Small intestine (tissue), 7 donors: ENCODE measurements around the gene METRNL. TPM values are rescaled to one million over a fixed set of nuclear protein-coding genes. Genes with fewer than 3 reads are reported as not detected.

Experiments used
- DNase-seq, 2 donors: peaks; one replicate each; pipeline versions ENCODE4 v3.0.0 to v3.0.0-alpha.2; 2013
- FAIRE-seq: peaks from 2 replicates; lab custom pipeline; 2012; peaks lifted over from hg19 to GRCh38; lab: Jason Lieb, UNC
- H3K27ac ChIP-seq, 3 donors: one replicate each; pipeline ENCODE4 v1.5.1; 2013; ENCODE audit warnings: low read length in 2 of 3, mild to moderate bottlenecking in 2 of 3, control low read depth in 1 of 3, inconsistent platforms in 1 of 3, low read depth in 1 of 3, moderate library complexity in 1 of 3
- H3K27me3 ChIP-seq, 3 donors: one replicate each; pipeline ENCODE4 v1.6.1; 2013; ENCODE audit warnings: low read length in 3 of 3, inconsistent platforms in 1 of 3; ENCODE audit not compliant: control insufficient read depth in 3 of 3, insufficient read depth in 3 of 3
- H3K36me3 ChIP-seq, 3 donors: one replicate each; pipeline ENCODE4 v1.6.1; 2013; ENCODE audit warnings: low read length in 3 of 3, inconsistent platforms in 1 of 3, low read depth in 1 of 3, mild to moderate bottlenecking in 1 of 3, moderate library complexity in 1 of 3; ENCODE audit not compliant: control insufficient read depth in 3 of 3, insufficient read depth in 2 of 3
- H3K4me1 ChIP-seq, 3 donors: one replicate each; pipeline ENCODE4 v1.6.1; 2013; ENCODE audit warnings: low read length in 2 of 3, inconsistent platforms in 1 of 3, low read depth in 1 of 3, mild to moderate bottlenecking in 1 of 3, moderate library complexity in 1 of 3; ENCODE audit not compliant: control insufficient read depth in 3 of 3, insufficient read depth in 2 of 3
- H3K4me3 ChIP-seq, 3 donors: one replicate each; pipeline ENCODE4 v1.5.1; 2013; ENCODE audit warnings: low read length in 3 of 3, control low read depth in 1 of 3, inconsistent platforms in 1 of 3, low read depth in 1 of 3, mild to moderate bottlenecking in 1 of 3, moderate library complexity in 1 of 3
- H3K9me3 ChIP-seq, 2 donors: one replicate each; pipeline ENCODE4 v1.6.1; 2013; ENCODE audit warnings: low read depth in 1 of 2, low read length in 1 of 2; ENCODE audit not compliant: control insufficient read depth in 2 of 2, insufficient read depth in 1 of 2
- WGBS, 3 donors: extraction: QIAGEN DNeasy Blood & Tissue Kit; methylation state at CpG; one replicate each; pipeline ENCODE4 v1.1.7; 2013; 5-methylcytosine and 5-hydroxymethylcytosine counted together
- polyA plus RNA-seq, 4 donors: library from polyadenylated mRNA; stranded (reverse) in 3 of 4; unstranded in 1 of 4; fragments of 200-250 nt in 3 of 4; fragments of 120-200 nt in 1 of 4; gene quantifications; one replicate each; pipeline versions ENCODE4 v1.2.1 to v1.2.3, GENCODE V29; 2013
- donor health status: healthy with polysubstance abuse.
- donor health status: control.
- donor health status: control.
- donor health status: Bipolar disorder and iron deficiency.
- donor health status: healthy.

Gene METRNL
- polyA plus RNA-seq, 4 donors, result 64.4 to 119 (median 115) TPM

- no peak for DNase-seq
- H3K4me1 ChIP-seq, result no peaks in the 10 kb centered on the region
- H3K27ac ChIP-seq, result no peak overlapping the region
- H3K4me3 ChIP-seq, result no peak overlapping the region
- no peaks in the 10 kb centered on the region for H3K36me3 ChIP-seq
- H3K9me3 ChIP-seq, result no peaks in the 10 kb centered on the region
- FAIRE-seq, result no peak
- H3K27me3 ChIP-seq, result peaks cover 3 to 15% (median 3%) of the 10 kb centered on the region in 3 donors
- 75 to 87% (median 84%) methylated on average over 16 of the region's 16 CpGs for WGBS, 3 donors
Observed at GRCh38 chr17:83122834-83123233, 43.4 kb downstream of the METRNL start.

DNA sequence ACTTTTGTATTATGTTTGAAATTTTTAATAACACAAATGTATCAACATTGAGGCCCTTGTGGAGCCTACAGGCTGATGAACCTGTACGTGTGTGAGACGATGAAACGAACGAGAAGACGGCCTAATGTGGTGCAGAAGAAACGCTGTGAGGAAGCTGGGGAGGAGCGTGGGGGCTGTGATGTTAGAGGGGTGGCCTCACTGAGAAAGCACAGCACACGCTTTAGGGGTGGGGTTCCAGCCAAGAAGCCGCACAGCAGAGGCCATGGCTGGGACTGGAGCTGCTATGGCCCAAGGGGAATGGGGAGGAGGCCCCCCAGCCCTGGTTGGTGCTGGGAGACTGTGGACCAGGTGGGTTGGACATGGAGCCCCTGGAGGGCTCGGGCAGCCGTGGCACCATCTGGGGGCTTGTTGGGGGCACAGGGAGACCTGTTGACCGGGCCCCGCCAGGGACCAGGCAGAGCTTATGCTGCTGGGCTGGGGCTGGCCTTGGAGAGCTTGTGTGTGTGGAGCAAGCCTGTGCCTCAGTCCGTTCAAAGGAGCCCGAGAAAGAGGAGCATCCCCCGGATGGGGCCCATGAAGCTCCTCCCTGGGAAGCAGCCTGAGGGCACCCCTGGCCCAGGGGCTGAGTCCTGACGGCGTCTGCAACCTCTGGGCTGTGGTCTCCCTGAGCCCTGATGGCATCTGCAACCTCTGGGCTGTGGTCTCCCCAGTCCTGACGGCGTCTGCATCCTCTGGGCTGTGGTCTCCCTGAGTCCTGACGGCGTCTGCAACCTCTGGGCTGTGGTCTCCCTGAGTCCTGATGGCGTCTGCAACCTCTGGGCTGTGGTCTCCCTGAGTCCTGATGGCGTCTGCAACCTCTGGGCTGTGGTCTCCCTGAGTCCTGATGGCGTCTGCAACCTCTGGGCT is 44.7 kb downstream of the METRNL start:
- no peak for DNase-seq
- FAIRE-seq, result no peak

GRCh38 chr17:83124871-83125514 is 45.6 kb downstream of the METRNL start:
- Histone ChIP-seq H3K4me3 (no peak overlapping the region), H3K36me3 (no peaks in the 10 kb centered on the region), H3K9me3 (no peaks in the 10 kb centered on the region), H3K27me3 (peaks cover 0 to 7% (median 3%) of the 10 kb centered on the region in 3 donors), H3K27ac (peak overlapping the region in 1 of 3 donors; percentile 26), H3K4me1 (no peaks in the 10 kb centered on the region)
- WGBS, 3 donors, result 65 to 84% (median 76%) methylated on average over 24 of the region's 24 CpGs
- no peak for DNase-seq
- FAIRE-seq, result no peak

More for the DNA sequence above, 44.7 kb downstream of the METRNL start:
- 81 to 85% (median 84%) methylated on average over 22 to 25 of the region's 25 CpGs for WGBS, 3 donors
- Histone ChIP-seq H3K36me3 (no peaks in the 10 kb centered on the region), H3K9me3 (no peaks in the 10 kb centered on the region), H3K27me3 (peaks cover 0 to 7% (median 3%) of the 10 kb centered on the region in 3 donors), H3K27ac (no peak overlapping the region), H3K4me3 (no peak overlapping the region), H3K4me1 (no peaks in the 10 kb centered on the region)

DNA sequence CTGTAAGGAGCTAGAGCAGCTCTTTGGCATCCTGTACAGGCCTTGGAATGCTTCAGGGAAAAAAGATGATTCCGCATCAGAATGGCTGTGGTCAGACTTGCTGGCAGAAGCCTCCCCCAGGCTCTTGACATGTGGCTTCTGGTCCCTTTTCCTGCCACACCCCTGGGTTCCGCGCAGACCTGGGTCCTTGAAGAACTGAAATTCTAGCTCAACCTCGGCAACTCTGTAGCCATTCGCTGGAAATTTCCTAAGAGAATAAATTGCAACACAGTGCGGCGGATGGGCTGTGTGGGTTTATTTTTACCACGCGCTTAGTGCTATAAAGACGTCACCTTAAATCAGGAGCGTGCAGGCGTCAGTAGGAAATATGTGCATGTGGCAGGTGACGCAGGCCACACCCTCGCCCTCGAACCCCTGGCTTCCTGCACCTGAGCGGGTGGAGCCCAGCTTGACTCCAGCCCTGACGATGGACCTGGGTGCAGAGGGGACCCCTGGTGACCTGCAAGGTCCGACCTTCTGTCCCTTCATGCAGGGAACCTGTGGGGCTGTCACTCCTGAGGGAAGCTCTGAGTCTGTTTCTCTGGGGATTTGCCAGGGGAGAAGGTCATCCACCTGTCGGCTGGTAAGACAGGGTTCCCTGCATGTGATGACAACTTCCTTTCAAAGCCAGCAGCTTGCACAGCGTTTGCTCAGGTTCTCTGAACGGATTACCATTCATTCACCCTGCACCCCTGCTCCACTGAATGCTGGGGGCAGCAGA is 46.3 kb downstream of the METRNL start:
- no peaks in the 10 kb centered on the region for H3K9me3 ChIP-seq
- no peak overlapping the region for H3K4me3 ChIP-seq
- 24 to 53% (median 25%) methylated on average over 21 of the region's 21 CpGs for WGBS, 3 donors
- no peak overlapping the region for H3K27ac ChIP-seq
- H3K4me1 ChIP-seq, result no peaks in the 10 kb centered on the region
- peaks cover 0 to 7% (median 3%) of the 10 kb centered on the region in 3 donors for H3K27me3 ChIP-seq
- FAIRE-seq (no peak), DNase-seq (peak; percentile 18 to 54)
- no peaks in the 10 kb centered on the region for H3K36me3 ChIP-seq

DNA sequence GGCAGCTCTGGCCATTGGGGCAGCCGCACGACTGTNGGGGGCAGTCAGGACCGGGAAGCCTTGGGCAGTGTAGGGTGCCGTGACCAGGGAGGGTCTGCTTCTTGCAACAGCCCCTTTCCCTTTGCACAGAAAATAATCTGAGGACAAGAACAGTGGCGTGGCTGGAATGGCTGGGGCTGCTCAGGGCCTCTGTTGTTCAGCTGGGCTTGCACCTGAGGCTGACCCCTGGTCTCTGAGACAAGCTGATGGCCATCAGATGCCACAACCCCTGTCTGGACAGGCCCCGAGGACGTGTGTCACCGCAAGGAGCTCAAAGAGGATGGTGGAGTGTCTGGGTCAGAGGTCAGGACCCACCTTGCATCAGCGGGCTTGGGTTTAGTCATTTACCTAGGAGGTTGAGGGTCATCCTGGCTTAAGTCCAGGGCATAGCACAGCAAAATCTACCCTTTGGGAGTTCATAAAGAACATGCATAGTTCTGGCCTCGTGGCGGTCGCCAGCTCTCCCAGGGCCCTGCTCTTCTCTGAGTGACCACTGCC is 46.9 kb downstream of the METRNL start:
- no peak for DNase-seq

DNA sequence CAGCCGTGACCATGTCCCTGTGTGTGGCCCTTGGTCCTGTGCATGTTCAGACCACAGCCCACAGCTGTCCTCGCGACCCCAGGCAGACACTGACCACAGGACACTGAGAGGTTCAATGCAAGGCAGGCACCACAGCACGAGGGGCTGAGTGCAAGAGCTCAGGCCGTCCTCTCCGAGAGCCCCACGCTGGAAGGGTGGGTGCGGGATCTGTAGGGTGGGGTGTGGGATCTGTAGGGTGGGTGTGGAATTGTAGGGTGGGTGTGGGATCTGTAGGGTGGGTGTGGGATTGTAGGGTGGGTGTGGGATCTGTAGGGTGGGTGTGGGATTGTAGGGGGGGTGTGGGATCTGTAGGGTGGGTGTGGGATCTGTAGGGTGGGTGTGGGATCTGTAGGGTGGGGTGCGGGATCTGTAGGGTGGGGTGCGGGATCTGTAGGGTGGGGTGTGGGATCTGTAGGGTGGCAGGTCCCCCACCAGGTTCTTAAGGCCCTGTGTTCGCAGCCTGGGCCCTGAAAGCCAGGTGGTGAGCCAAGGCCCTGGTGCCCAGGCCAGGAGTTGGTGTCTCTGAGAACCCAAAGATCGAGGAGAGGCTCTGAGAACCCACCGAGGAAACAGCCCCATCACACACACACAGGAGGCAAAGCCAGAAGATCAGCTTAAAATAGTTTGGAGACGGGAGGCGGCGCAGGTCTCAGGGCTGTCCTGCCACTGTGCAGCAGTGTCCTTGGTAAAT is 48.2 kb downstream of the METRNL start:
- Histone ChIP-seq H3K36me3 (no peaks in the 10 kb centered on the region), H3K27me3 (peaks cover 0 to 7% (median 3%) of the 10 kb centered on the region in 3 donors), H3K4me3 (no peak overlapping the region), H3K9me3 (no peaks in the 10 kb centered on the region), H3K4me1 (no peaks in the 10 kb centered on the region), H3K27ac (no peak overlapping the region)
- whole genome bisulfite sequencing, 3 donors, result 83 to 86% (median 85%) methylated on average over 16 of the region's 16 CpGs
- DNase-seq (no peak), FAIRE-seq (no peak)

More for the DNA sequence above, 46.9 kb downstream of the METRNL start:
- H3K27ac ChIP-seq, result no peak overlapping the region
- H3K4me1 ChIP-seq, result no peaks in the 10 kb centered on the region
- WGBS, 3 donors, result 63 to 81% (median 66%) methylated on average over 12 of the region's 12 CpGs
- H3K36me3 ChIP-seq, result no peaks in the 10 kb centered on the region
- H3K4me3 ChIP-seq, result no peak overlapping the region
- FAIRE-seq, result no peak
- H3K27me3 ChIP-seq, result peaks cover 0 to 7% (median 3%) of the 10 kb centered on the region in 3 donors
- H3K9me3 ChIP-seq, result no peaks in the 10 kb centered on the region

DNA sequence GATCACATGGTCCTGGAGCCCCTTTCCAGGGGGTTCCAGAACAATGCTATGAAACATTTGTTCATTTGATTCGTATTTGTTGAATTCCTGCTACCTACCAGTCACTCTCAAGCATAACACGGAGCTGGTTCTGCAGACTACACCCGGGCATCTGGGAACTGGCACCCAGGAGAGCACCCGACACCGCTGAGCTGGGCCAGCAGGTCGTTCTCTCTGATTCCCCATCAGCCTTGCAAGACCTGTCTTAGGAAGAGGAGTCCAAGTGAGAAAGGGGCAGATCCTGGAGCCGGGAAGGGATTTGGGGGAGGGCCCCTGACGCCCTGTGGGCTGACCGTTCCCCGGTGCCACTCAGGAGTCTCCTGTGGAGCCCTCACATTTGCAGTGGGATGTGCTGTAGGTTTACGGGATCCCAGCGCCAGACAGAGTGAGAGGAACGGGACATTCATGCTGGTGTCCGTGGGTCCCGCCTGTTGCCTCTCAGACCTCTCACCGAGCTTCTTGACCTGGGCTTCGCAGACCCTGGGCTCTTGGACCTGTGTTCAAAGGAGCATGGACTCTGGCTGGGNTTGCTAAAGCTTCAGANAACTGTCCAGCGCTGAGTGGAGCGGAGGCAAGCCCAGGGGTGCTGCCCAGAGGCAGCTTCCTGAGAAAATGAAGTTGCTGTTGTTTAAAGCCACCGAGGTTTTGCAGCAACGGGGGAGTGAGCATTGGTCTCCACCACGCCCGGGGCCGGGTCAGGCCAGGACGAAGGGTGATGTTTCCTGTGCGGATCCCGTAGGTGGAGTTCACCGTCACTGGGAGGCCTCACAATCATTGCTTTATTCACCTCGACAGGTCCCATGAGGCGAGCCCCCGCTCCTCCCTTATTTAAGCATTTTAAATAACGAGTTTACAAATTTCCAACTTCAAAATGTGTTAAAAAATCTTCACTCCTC is 49.2 kb downstream of the METRNL start:
- Histone ChIP-seq H3K9me3 (no peaks in the 10 kb centered on the region), H3K4me1 (no peaks in the 10 kb centered on the region), H3K27ac (no peak overlapping the region), H3K36me3 (no peaks in the 10 kb centered on the region), H3K27me3 (peaks cover 0 to 7% (median 3%) of the 10 kb centered on the region in 3 donors), H3K4me3 (no peak overlapping the region)
- WGBS, 3 donors, result 68 to 87% (median 75%) methylated on average over 32 of the region's 32 CpGs
- no peak for FAIRE-seq
- DNase-seq, result no peak
